ENCODE results near the gene GPRC5C. TPM values are rescaled to one million over a fixed set of nuclear protein-coding genes. Genes with fewer than 3 reads are reported as not detected.

The GPRC5C gene
- total and polyA plus RNA-seq, 2 of the 13 experiments (the other 11 are each of a cell fraction or from before 2014, with no cell fraction given), result 85.6 to 300 TPM

DNA sequence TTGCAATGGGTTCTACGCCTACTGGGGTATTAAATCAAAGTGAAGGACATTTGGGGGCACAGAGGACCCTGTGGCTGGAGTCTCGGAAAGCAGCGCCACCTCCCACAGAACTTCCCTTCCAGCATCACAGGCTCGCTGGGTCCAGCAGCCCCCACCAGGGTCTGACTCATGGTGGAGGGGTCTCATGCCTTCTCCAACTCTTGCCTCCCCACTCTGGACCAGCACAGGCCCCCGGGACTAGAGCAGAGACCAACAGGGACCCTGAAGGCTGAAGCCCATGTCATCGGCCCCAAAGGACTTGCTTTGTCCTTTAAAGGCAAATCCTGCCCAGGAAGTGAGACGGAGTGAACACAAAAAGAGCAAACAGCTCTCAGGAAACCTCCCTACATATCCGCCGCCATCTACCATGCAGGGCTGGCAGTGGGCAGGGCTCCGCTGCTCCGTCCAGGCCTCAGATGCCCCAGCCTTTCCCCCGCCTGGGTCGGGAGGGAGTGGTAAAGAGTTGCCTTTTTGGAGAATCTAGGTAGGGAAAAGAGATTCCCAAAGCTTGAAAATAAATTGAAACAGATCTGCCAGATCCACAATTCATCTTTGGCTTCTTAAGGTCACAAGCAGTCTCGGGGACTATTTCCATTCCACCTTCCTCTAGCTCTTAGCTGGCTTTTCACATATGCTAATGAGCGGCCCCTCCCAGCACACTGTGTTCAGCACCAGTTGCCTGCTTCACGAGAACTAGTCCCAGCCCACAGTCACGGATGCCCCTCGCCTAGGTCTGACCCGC lies 2.1 kb upstream of the GPRC5C start (continued):
- TF ChIP-seq, protein P1, sequence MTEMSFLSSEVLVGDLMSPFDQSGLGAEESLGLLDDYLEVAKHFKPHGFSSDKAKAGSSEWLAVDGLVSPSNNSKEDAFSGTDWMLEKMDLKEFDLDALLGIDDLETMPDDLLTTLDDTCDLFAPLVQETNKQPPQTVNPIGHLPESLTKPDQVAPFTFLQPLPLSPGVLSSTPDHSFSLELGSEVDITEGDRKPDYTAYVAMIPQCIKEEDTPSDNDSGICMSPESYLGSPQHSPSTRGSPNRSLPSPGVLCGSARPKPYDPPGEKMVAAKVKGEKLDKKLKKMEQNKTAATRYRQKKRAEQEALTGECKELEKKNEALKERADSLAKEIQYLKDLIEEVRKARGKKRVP (CRISPR knock-in tag; IDR thresholded peaks at IDR 0.05), result no peak
- TF ChIP-seq NFYB (CRISPR knock-in tag; IDR thresholded peaks at IDR 0.05) (no peak), ZNF556 (CRISPR knock-in tag; IDR thresholded peaks at IDR 0.05; ENCODE audit: borderline replicate concordance) (peak; percentile 68; the same call in 1 of the 2 replicates), RBFOX2 (IDR thresholded peaks at IDR 0.05; ENCODE audit: low read depth, low read length) (peak; percentile 50; the same call in 1 of the 2 replicates), ZNF292 (CRISPR knock-in tag; IDR thresholded peaks at IDR 0.05; ENCODE audit: borderline replicate concordance, low read depth) (no peak), ZKSCAN1 (IDR thresholded peaks at IDR 0.05; ENCODE audit: low read length) (no peak), TAF15 (IDR thresholded peaks at IDR 0.05; ENCODE audit: low read depth, low read length, poor library complexity, severe bottlenecking) (no peak), ZFY (CRISPR knock-in tag; IDR thresholded peaks at IDR 0.05) (peak; percentile 63), PITX1 (CRISPR knock-in tag; IDR thresholded peaks at IDR 0.05) (no peak), ZNF652 (CRISPR knock-in tag; IDR thresholded peaks at IDR 0.05; ENCODE audit: borderline replicate concordance, low read depth) (peak; percentile 10; the same call in 1 of the 2 replicates), ZNF543 (CRISPR knock-in tag; IDR thresholded peaks at IDR 0.05) (peak; percentile 22; the same call in 1 of the 2 replicates), U2AF2 (IDR thresholded peaks at IDR 0.05; ENCODE audit: low read depth, low read length) (no peak)
- TF ChIP-seq, protein P2, sequence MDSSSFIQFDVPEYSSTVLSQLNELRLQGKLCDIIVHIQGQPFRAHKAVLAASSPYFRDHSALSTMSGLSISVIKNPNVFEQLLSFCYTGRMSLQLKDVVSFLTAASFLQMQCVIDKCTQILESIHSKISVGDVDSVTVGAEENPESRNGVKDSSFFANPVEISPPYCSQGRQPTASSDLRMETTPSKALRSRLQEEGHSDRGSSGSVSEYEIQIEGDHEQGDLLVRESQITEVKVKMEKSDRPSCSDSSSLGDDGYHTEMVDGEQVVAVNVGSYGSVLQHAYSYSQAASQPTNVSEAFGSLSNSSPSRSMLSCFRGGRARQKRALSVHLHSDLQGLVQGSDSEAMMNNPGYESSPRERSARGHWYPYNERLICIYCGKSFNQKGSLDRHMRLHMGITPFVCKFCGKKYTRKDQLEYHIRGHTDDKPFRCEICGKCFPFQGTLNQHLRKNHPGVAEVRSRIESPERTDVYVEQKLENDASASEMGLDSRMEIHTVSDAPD (CRISPR knock-in tag; IDR thresholded peaks at IDR 0.05), result no peak
- TF ChIP-seq, protein P3, sequence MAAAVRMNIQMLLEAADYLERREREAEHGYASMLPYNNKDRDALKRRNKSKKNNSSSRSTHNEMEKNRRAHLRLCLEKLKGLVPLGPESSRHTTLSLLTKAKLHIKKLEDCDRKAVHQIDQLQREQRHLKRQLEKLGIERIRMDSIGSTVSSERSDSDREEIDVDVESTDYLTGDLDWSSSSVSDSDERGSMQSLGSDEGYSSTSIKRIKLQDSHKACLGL (CRISPR knock-in tag; IDR thresholded peaks at IDR 0.05), result peak; percentile 6; the same call in 1 of the 2 replicates
- TF ChIP-seq, protein P4, sequence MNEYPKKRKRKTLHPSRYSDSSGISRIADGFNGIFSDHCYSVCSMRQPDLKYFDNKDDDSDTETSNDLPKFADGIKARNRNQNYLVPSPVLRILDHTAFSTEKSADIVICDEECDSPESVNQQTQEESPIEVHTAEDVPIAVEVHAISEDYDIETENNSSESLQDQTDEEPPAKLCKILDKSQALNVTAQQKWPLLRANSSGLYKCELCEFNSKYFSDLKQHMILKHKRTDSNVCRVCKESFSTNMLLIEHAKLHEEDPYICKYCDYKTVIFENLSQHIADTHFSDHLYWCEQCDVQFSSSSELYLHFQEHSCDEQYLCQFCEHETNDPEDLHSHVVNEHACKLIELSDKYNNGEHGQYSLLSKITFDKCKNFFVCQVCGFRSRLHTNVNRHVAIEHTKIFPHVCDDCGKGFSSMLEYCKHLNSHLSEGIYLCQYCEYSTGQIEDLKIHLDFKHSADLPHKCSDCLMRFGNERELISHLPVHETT (CRISPR knock-in tag; conservative IDR thresholded peaks at IDR 0.05), result 0 out of 2 replicates have a peak, but pooled peaks have one; percentile 48
- TF ChIP-seq, protein P5, sequence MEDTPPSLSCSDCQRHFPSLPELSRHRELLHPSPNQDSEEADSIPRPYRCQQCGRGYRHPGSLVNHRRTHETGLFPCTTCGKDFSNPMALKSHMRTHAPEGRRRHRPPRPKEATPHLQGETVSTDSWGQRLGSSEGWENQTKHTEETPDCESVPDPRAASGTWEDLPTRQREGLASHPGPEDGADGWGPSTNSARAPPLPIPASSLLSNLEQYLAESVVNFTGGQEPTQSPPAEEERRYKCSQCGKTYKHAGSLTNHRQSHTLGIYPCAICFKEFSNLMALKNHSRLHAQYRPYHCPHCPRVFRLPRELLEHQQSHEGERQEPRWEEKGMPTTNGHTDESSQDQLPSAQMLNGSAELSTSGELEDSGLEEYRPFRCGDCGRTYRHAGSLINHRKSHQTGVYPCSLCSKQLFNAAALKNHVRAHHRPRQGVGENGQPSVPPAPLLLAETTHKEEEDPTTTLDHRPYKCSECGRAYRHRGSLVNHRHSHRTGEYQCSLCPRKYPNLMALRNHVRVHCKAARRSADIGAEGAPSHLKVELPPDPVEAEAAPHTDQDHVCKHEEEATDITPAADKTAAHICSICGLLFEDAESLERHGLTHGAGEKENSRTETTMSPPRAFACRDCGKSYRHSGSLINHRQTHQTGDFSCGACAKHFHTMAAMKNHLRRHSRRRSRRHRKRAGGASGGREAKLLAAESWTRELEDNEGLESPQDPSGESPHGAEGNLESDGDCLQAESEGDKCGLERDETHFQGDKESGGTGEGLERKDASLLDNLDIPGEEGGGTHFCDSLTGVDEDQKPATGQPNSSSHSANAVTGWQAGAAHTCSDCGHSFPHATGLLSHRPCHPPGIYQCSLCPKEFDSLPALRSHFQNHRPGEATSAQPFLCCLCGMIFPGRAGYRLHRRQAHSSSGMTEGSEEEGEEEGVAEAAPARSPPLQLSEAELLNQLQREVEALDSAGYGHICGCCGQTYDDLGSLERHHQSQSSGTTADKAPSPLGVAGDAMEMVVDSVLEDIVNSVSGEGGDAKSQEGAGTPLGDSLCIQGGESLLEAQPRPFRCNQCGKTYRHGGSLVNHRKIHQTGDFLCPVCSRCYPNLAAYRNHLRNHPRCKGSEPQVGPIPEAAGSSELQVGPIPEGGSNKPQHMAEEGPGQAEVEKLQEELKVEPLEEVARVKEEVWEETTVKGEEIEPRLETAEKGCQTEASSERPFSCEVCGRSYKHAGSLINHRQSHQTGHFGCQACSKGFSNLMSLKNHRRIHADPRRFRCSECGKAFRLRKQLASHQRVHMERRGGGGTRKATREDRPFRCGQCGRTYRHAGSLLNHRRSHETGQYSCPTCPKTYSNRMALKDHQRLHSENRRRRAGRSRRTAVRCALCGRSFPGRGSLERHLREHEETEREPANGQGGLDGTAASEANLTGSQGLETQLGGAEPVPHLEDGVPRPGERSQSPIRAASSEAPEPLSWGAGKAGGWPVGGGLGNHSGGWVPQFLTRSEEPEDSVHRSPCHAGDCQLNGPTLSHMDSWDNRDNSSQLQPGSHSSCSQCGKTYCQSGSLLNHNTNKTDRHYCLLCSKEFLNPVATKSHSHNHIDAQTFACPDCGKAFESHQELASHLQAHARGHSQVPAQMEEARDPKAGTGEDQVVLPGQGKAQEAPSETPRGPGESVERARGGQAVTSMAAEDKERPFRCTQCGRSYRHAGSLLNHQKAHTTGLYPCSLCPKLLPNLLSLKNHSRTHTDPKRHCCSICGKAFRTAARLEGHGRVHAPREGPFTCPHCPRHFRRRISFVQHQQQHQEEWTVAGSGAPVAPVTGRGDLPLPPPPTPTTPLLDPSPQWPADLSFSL (CRISPR knock-in tag; IDR thresholded peaks at IDR 0.05), result peak; percentile 4; the same call in 1 of the 2 replicates

Measured in HepG2 (cell line).